HG02642 (cell line): ENCODE measurements around the gene COL18A1.

Experiments used
- ATAC-seq: cut with Tn5 transposase; IDR thresholded peaks from one replicate; pipeline ENCODE4 v1.9.1; 2021; ENCODE audit warnings: mild to moderate bottlenecking; ENCODE audit not compliant: unreplicated experiment, poor library complexity

Gene COL18A1

GRCh38 chr21:45381865-45382696 lies 22.9 kb upstream of the COL18A1 start:
- ATAC-seq = no peak

DNA sequence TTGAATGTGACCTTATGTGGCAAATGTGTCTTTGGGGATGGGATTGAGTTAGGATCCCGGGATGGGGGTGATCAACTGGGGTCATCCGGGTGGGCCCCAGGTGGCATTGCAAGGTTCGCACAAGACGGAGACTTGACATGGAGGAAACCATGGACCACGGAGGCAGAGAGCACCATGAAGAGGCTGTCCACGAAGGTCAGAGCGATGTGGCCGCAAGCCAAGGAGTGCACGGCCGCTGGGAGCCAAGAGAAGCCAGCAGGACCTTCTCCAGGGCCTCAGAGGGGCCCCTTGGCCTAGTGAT lies 22.3 kb upstream of the COL18A1 start:
- ATAC-seq = no peak

GRCh38 chr21:45383111-45383614 lies 21.8 kb upstream of the COL18A1 start:
- no peak for ATAC-seq

GRCh38 chr21:45383615-45384201 lies 21.3 kb upstream of the COL18A1 start:
- ATAC-seq = no peak

GRCh38 chr21:45384656-45385548 lies 20.1 kb upstream of the COL18A1 start:
- no peak for ATAC-seq

DNA sequence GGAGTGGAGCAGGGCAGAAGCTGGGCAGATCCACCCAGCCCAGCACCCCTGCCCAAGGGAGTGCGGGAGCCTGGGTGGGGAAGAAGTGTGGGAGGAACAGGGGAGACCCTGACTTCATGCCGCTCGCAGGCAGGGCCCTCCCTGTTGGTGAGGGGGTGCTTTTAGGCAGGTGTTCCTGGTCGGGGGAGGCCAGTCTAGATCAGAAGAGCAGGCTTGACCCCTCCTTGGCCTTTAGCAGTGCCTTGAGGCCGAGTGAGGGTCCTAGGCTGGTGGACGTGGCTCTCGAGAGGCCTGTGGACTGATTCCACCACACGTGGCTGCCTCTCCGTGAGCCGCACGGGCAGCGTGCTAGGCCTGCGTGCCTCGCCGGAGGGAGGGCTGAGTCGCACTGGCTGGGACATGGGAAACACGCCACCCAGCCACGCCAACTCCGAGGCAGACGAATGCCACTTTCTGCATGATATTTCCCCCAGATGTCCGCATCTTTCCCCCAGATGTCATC lies 19.4 kb upstream of the COL18A1 start:
- no peak for ATAC-seq

- ATAC-seq = no peak
These were observed 18.6 kb upstream of the COL18A1 start for GRCh38 chr21:45386336-45386727.

- ATAC-seq = no peak
These were observed 18.1 kb upstream of the COL18A1 start for GRCh38 chr21:45386728-45387371.

DNA sequence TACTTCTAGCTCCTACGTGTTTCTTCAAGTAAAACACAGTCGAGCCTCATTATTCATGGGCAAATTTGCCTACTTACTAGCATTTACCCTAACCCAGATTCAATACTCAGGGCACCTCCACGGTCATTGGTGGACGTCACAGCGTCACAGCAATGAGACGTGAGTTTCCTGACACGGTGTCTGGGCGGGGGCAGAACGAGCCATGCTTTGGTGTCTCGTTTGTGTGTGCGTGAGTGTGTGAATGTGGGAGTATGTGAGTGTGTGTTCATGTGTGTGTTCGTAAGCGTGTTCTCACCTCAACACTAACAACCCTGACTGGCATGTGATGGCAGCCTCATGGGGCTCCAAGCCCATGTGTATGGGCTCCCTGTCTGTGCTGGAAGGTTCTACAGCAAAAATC lies 17.5 kb upstream of the COL18A1 start:
- ATAC-seq = no peak

DNA sequence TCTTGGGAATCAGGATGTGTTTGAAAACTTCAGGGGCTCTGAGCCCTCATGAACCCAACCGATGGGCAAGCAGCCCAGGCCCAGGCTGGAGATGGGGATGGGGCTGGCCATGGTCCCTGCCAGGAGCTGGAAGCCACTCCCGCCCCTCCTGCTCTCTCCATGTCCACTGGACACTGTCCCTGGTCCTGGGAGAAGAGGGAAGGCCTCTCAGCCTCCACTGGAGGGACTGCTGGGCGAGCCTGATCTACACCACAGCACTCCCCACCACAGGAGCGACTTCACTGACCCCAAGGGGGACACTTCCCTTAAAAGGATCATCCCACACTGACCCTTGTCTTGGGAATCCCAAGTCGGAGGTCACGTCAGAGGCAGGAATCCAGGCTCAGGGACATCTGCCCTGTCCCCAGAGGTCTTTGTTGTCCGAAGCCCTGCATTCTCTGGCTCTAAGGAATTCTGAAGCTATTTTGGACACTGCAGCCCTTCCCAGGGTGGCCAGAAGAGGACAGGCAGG lies 16.9 kb upstream of the COL18A1 start:
- no peak for ATAC-seq

- no peak for ATAC-seq
These were observed 16.2 kb upstream of the COL18A1 start for GRCh38 chr21:45388611-45389296.

- no peak for ATAC-seq
These were observed 14.7 kb upstream of the COL18A1 start for GRCh38 chr21:45390121-45390751.

GRCh38 chr21:45390831-45391742 lies 13.9 kb upstream of the COL18A1 start:
- no peak for ATAC-seq

DNA sequence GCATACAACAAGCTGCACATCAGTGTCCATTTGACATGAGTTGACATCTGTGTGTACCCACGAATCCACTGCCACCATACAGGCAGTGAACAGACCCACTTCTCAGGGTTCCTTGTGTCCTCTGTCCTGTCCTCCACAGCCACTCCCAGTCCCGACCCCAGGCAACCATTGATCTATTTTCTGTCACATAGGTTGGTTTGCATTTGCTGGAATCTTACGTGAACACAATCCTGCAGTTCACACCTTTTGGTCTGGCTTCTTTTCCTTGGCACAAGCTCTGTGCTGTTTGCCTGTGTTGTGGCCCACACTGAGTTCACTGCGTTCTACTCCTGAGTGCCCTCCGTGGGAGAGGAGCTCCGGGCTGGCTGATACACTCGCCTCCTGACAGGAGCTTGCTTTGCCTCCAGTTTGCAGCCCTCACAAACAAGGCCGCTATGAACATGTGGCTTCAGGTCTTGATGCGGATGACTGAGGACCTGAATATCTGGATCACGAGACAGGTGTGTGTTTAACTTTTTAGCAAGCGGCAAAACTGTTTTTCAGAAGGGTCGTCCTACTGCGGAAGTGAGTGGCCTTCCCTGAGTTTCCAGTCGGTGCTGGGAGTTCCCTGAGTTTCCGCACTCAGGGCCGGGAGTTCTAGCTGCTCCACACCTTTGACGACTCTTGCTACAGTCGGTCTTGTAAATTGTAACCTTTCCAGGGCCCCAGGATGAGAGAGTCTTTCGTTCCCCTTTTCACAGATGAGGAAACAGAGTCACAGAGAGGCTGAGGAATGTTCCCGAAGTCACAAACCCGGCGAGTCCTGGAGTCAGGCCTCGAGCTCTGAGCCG lies 13.0 kb upstream of the COL18A1 start:
- ATAC-seq = no peak

- ATAC-seq = no peak
These were observed 12.4 kb upstream of the COL18A1 start for GRCh38 chr21:45392573-45392971.

DNA sequence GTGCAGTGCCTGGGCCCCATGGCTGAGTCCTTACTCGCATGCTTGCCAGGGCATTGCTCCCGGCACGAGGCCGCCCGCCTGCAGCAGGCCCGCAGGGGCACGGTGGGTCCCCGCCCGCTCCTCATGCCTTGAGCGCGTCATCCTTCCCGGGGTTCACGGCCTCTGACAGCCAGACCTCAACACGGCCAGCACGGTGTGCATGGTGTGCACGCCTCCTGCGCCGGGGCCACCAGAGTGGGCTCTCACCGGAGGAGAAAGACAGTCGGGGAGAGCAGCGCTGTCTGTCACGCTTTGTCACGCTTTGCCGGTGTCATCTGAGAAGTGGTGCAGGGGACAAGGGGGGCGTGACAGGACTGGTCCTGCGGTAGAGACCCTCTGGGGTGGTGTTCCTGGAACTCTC lies 11.9 kb upstream of the COL18A1 start:
- ATAC-seq = no peak
